ENCODE measurements around the gene CST7.
"Not testable (repeated sequence)": the region's sequence is repeated elsewhere in the genome, so short reads cannot be mapped to it uniquely, and the experiment has no call there.

Gene CST7

GRCh38 chr20:24929867-24930723, 19.0 kb upstream of the CST7 start:
- not testable (repeated sequence) for DNase-seq

GRCh38 chr20:24930724-24931688, 18.1 kb upstream of the CST7 start:
- DNase-seq = not testable (repeated sequence)

DNA sequence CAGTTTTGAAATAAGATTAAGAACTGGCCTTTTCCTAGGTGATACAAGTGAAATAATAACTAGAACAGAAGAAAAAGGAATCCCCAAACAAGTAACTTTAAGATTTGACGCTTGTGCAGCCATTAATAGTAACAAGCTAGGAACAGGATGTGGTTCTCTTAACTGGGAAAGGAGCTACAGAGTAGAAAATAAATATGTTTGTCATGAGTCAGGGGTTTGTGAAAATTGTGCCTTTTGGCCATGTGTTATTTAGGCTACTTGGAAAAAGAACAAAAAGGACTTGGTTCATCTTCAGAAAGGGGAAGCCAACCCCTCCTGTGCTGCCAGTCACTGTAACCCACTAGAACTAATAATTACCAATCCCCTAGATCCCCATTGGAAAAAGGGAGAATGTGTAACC, 17.2 kb upstream of the CST7 start:
- DNase-seq = not testable (repeated sequence)

- no peak for DNase-seq
These were observed 15.7 kb upstream of the CST7 start for GRCh38 chr20:24933266-24933908.

DNA sequence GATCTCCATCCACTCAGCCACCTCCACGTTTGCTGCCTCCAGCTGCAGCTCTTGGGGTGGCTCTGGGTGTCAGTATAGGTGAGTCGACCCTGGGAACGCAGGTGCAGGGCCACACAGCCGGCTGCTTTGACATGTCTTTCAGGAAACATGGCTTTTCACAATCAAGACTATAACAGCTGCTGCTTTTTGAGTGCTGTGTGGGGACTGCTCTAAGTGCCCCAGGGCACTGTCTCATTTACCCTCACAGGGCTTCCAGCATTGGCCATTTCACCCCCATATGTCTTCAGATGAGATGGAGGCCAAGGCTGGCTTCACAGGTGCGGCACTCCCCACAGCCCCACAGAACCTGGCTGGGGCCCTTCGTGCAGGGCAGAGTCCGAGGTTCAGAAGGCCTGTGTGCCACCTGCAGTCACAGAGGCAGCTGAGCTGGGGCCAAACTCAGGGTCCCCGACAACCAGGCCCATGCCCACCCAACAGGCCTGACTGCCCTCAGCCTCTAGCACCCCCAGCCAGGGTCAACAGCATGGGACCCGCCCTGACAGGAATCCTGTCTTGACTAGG, 14.9 kb upstream of the CST7 start:
- DNase-seq = no peak

GRCh38 chr20:24934716-24935115, 14.4 kb upstream of the CST7 start:
- DNase-seq = no peak

GRCh38 chr20:24935140-24935539, 13.9 kb upstream of the CST7 start:
- DNase-seq = no peak

DNA sequence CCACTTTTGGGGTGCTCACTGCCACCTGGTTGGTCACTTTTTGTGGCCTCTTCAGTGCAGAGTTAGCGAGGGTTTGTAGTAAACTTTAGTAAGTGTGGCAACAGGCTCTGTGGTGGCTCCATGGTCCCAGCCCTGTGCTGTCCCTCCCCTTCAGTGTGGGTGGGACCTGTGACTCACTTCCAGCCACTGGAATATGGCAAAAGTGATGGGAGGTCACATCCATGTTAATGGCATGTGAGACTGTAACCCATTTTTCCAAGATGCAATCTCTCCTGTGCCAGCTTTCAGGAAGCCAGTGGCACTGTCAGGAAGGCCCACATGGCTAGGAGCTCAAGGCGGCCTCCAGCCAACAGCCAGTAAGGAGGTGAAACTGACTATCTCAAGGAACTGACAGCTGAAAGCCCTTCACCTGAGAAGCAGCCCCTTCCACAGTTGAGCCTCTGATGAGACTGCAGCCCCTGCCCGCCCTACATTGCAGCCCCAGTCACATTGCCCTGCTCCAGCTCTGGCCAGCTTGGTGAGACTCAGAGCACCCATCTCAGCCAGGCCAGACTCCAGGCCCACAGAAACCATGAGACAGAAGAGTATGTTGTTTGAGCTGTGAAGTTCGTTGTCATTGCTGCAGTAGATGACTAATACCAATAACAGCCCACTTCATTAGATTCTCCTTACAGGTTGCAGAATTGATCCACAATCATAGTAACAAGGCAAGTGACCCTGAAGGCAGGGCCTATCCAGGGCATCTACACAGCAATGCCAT, 13.1 kb upstream of the CST7 start:
- no peak for DNase-seq

DNA sequence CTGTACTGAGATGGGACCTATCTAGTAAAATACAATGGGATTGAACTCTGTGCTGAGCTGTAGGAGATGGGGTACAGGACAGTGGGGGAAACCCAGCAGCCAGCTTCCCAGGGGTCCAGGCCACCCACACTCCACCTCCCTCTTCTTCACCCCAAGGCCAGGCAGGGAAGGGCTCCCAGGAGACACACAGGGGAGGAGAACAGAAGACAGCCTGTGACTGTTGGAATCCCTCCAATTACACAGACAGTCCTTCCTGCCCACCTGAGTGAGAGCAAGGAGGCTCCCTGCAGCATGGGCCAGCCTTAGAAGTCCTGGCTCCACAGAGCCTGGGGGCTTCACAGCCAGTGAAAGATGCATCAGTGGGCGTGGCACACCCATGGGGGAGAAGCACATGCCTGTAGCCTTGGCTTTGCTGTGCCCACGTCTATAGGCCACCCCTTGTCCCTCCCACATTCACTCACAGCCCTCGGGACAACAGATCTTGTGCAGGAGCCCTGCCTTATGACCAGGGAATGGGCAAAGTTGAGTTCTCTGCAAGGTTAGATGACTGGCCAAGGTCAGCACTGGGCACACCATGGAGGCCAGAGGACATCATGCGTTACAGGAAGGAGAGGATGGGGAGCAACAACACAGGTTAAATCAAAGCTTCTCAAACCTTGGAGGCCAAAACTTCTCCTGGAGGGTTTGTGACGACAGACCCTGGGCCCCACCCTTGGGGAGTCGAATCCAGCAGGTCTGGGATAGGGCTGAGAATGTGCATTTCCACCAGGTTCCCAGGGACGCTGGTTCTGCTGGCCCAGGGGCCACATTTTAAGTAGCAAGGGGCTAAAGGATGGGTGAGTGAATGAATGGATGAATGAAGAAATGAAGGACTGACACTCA, 12.3 kb upstream of the CST7 start:
- DNase-seq = no peak

- DNase-seq = no peak
These were observed 11.5 kb upstream of the CST7 start for GRCh38 chr20:24937579-24937978.

DNA sequence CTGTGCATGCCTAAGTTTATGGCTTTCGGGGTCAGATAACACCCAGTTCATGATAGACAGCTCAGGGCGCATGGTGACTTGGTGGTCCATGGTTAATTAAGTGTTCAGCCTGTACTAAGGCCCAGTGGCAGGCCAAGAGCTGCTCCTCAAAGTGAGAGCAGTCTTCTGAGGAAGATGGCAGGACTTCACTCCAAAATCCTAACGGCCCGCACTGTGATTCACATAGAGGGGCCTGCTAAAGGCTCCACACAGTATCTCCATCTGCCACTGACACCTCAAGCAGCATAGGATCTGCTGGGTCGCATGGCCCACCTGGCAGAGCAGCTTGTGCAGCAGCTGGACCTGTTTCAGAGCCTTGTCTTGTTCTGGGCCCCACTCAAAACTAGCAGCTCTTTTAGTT, 10.6 kb upstream of the CST7 start:
- DNase-seq = no peak

DNA sequence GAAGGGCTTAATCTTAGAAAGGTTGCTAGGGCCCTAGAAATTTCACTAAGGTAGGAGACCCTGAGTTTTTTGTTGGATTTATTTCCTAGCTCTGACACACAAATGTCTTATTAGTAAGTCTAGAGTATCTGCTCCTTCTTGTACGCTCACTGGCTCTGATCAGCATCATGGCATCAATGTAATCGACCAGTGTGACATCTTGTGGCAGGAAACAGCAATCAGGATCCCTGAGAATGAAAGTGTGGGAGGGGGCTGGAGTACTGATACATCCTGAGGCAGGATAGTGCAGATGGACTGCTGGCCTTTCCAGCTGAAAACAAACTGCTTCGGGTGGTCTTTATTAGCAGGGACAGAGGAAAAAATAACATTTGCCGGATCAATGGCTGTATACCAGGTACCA, 10.0 kb upstream of the CST7 start:
- DNase-seq = no peak

GRCh38 chr20:24942679-24943078, 6.4 kb upstream of the CST7 start:
- no peak for DNase-seq

DNA sequence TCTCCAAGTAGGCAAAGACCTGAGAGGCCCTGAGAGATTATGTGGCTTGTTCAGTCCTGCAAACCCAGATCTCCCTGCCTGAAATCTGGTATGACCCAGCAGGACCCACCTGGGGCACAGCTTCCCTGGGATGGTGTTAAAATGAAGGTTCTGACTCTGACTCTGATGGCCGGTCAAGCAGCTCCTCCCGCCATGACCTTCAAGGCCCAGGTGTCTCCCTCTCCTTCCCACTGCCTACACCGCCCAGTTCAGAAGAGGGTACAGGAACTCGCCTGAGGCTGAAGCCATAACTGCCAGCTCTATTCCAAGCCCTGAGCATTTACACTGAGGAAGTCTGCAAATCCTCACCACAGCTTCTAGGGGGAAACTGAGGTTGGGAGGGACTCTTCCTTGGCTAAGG, 5.9 kb upstream of the CST7 start:
- no peak for DNase-seq

- DNase-seq = no peak
These were observed 5.3 kb upstream of the CST7 start for GRCh38 chr20:24943731-24944130.

DNA sequence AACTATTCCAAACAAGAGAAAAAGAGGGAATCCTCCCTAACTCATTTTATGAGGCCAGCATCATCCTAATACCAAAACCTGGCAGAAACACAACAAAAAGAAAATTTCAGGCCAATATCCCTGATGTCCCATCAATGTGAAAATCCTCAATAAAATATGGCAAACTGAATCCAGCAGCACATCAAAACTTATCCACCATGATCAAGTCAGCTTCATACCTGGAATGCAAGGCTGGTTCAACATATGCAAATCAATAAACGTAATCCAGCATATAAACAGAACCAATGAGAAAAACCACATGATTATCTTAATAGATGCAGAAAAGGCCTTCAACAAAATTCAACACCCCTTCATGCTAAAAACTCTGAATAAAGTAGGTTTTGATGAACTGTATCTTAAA, 2.7 kb upstream of the CST7 start:
- DNase-seq = not testable (repeated sequence)

GRCh38 chr20:24948396-24948938, 602 bp upstream of the CST7 start:
- DNase-seq = not testable (repeated sequence)

- DNase-seq = no peak
These were observed 673 bp downstream of the CST7 start for GRCh38 chr20:24949756-24950127.

DNA sequence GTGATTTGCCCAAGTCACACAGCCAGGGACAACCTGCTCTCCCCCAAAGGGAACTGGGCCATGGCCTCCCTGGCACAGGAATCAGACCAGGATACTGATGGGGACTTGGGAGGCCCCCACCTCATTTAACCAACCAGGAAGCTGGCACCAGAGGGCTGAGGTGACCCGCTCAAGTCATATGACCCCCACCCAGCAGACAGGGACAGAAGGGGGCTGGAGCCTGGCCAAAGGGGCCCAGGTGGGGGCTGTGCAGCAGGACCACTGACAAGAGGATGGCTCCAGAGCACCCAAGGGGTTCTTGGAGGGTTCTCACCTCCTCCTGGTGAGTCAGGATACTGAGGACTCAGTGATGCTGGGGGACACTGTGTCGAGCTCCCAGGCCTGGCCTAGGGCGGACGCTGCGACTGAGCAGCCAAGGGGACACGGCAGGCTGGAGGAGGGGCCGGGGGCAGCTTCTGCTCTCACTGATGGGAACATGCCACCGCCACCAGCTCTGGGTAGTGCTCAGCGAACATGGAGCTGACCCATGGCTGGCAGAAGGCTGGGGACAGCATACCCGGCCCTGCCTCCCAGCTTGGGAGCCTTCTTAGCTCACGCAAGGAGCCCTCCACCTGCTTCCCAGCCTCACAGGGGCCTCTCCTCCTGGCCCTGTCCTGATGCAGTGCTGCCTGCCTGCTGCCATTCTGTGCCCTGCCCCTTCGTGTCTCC, 1.2 kb downstream of the CST7 start:
- no peak for DNase-seq
